Upper lobe of left lung (tissue), 4 donors: ENCODE results near the gene MAP7D1.
"Not testable (repeated sequence)": the region's sequence is repeated elsewhere in the genome, so short reads cannot be mapped to it uniquely, and the experiment has no call there.

ENCODE experiments used
- CTCF ChIP-seq, 6 experiments: fragments of 450-650 bp in 4 of 6; fragments of 200-600 bp in 2 of 6; sonication (generic) in 2 of 6; IDR thresholded peaks; one replicate each; pipeline ENCODE4 v1.5.1; 2016 to 2019; ENCODE audit warnings: antibody characterized with exemption in 6 of 6
- POLR2A ChIP-seq, 4 donors: fragments of 450-650 bp; IDR thresholded peaks; one replicate each; pipeline ENCODE4 v1.5.1; 2016 to 2017; ENCODE audit warnings: antibody characterized with exemption in 4 of 4, mild to moderate bottlenecking in 2 of 4
- POLR2AphosphoS5 ChIP-seq, 2 donors: sonication (generic); formaldehyde crosslinking; IDR thresholded peaks; one replicate each; pipeline ENCODE4 v1.5.1; 2017; ENCODE audit warnings: antibody characterized with exemption in 2 of 2

- not testable (repeated sequence) for TF ChIP-seq CTCF, POLR2A, POLR2AphosphoS5 (IDR thresholded peaks at IDR 0.05)
Observed at GRCh38 chr1:36196805-36197204, 40.8 kb downstream of the MAP7D1 start.
